HG03064 (cell line): ENCODE results near the gene ZNF24.

Experiments used
- ATAC-seq: cut with Tn5 transposase; IDR thresholded peaks from one replicate; pipeline ENCODE4 v1.9.1; 2021; ENCODE audit warnings: low read depth; ENCODE audit not compliant: unreplicated experiment

ZNF24 gene

GRCh38 chr18:35343936-35344735, at the start of gene ZNF24:
Gene ZNF24 (minus strand): TSS chr18:35344420. CDS start chr18:35340650, 3,770 bp downstream.
- peak; percentile 85 for ATAC-seq

GRCh38 chr18:35393716-35394115, 49.5 kb upstream of the ZNF24 start:
- ATAC-seq: no peak

GRCh38 chr18:35392375-35392774, 48.2 kb upstream of the ZNF24 start:
- ATAC-seq: no peak

GRCh38 chr18:35390951-35391700, 46.9 kb upstream of the ZNF24 start:
- no peak for ATAC-seq

GRCh38 chr18:35389095-35389618, 44.9 kb upstream of the ZNF24 start:
- no peak for ATAC-seq

- ATAC-seq: no peak
These were observed 42.9 kb upstream of the ZNF24 start for GRCh38 chr18:35387152-35387571.

- ATAC-seq: no peak
These were observed 42.4 kb upstream of the ZNF24 start for GRCh38 chr18:35386600-35387100.

- ATAC-seq: no peak
These were observed 38.9 kb upstream of the ZNF24 start for GRCh38 chr18:35383136-35383535.

GRCh38 chr18:35379421-35379820, 35.2 kb upstream of the ZNF24 start:
- ATAC-seq: no peak

GRCh38 chr18:35378574-35378896, 34.3 kb upstream of the ZNF24 start:
- ATAC-seq: no peak

GRCh38 chr18:35377875-35378573, 33.8 kb upstream of the ZNF24 start:
- no peak for ATAC-seq

GRCh38 chr18:35376742-35377695, 32.8 kb upstream of the ZNF24 start, which contains the start of gene ZNF396:
Gene ZNF396 (minus strand): TSS chr18:35377337. CDS start chr18:35374292, 3,045 bp downstream.
- peak; percentile 75 for ATAC-seq

- ATAC-seq: peak; percentile 60
These were observed 32.1 kb upstream of the ZNF24 start for GRCh38 chr18:35376393-35376741.

GRCh38 chr18:35374708-35375107, 30.5 kb upstream of the ZNF24 start:
- ATAC-seq: no peak

- no peak for ATAC-seq
These were observed 27.4 kb upstream of the ZNF24 start for GRCh38 chr18:35371412-35372195.

GRCh38 chr18:35369126-35369525, 24.9 kb upstream of the ZNF24 start:
- no peak for ATAC-seq

- ATAC-seq: no peak
These were observed 24.4 kb upstream of the ZNF24 start for GRCh38 chr18:35368595-35368994.

- no peak for ATAC-seq
These were observed 18.3 kb upstream of the ZNF24 start for GRCh38 chr18:35362531-35362930.
